GM21786 (cell line): ENCODE results near the gene LRP1-AS.

Experiments
- ATAC-seq: cut with Tn5 transposase; IDR thresholded peaks from one replicate; pipeline ENCODE4 v1.9.1; 2021; ENCODE audit not compliant: unreplicated experiment

Gene LRP1-AS

GRCh38 chr12:57180321-57180989 lies 33.0 kb upstream of the LRP1-AS start:
- ATAC-seq: no peak

- no peak for ATAC-seq
Observed at GRCh38 chr12:57179331-57180086, 32.1 kb upstream of the LRP1-AS start.

- ATAC-seq: no peak
Observed at GRCh38 chr12:57178213-57178612, 30.8 kb upstream of the LRP1-AS start.

GRCh38 chr12:57177354-57177753 lies 29.9 kb upstream of the LRP1-AS start:
- no peak for ATAC-seq

GRCh38 chr12:57176846-57177245 lies 29.4 kb upstream of the LRP1-AS start:
- ATAC-seq: no peak

GRCh38 chr12:57176139-57176477 lies 28.7 kb upstream of the LRP1-AS start:
- no peak for ATAC-seq

GRCh38 chr12:57175428-57176138 lies 28.2 kb upstream of the LRP1-AS start:
- no peak for ATAC-seq

- no peak for ATAC-seq
Observed at GRCh38 chr12:57173683-57174082, 26.3 kb upstream of the LRP1-AS start.

GRCh38 chr12:57173089-57173488 lies 25.7 kb upstream of the LRP1-AS start:
- ATAC-seq: no peak

GRCh38 chr12:57171668-57172067 lies 24.2 kb upstream of the LRP1-AS start:
- ATAC-seq: no peak

GRCh38 chr12:57170927-57171326 lies 23.5 kb upstream of the LRP1-AS start:
- no peak for ATAC-seq

GRCh38 chr12:57170408-57170807 lies 23.0 kb upstream of the LRP1-AS start:
- no peak for ATAC-seq

- no peak for ATAC-seq
Observed at GRCh38 chr12:57169969-57170368, 22.6 kb upstream of the LRP1-AS start.

GRCh38 chr12:57169046-57169795 lies 21.8 kb upstream of the LRP1-AS start:
- ATAC-seq: no peak

- ATAC-seq: no peak
Observed at GRCh38 chr12:57168058-57168457, 20.6 kb upstream of the LRP1-AS start.

GRCh38 chr12:57166971-57167371 lies 19.6 kb upstream of the LRP1-AS start:
- ATAC-seq: no peak

GRCh38 chr12:57165741-57166140 lies 18.3 kb upstream of the LRP1-AS start:
- ATAC-seq: no peak

GRCh38 chr12:57164966-57165625 lies 17.7 kb upstream of the LRP1-AS start:
- no peak for ATAC-seq

- ATAC-seq: no peak
Observed at GRCh38 chr12:57164454-57164853, 17.0 kb upstream of the LRP1-AS start.

- no peak for ATAC-seq
Observed at GRCh38 chr12:57162553-57163125, 15.2 kb upstream of the LRP1-AS start.

- ATAC-seq: no peak
Observed at GRCh38 chr12:57161491-57161890, 14.1 kb upstream of the LRP1-AS start.
